Stimulated activated CD8-positive, alpha-beta memory T cell treated with anti-CD3 and anti-CD28 coated beads, Interleukin-4, amount 100 ng/mL, for 1 hour (primary cell): ENCODE results near the gene ZNF672.

ENCODE experiments used
- DNase-seq, 2 donors: peaks; one replicate each; pipeline ENCODE4 v3.0.0-alpha.2; 2020; ENCODE audit warnings: low read depth in 2 of 2, low spot score in 1 of 2

ZNF672 gene

GRCh38 chr1:248831842-248832241 lies 6.2 kb upstream of the ZNF672 start:
- DNase-seq, result no peak

GRCh38 chr1:248834343-248834940 lies 3.6 kb upstream of the ZNF672 start:
- no peak for DNase-seq

- DNase-seq, result no peak
Observed at GRCh38 chr1:248837045-248837780, 811 bp upstream of the ZNF672 start.

GRCh38 chr1:248838357-248839167 lies 538 bp downstream of the ZNF672 start:
- DNase-seq, result peak; percentile 70 to 72

- no peak for DNase-seq
Observed at GRCh38 chr1:248839168-248839555, 1.1 kb downstream of the ZNF672 start.

GRCh38 chr1:248840946-248841345 lies 2.9 kb downstream of the ZNF672 start:
- DNase-seq, result no peak

GRCh38 chr1:248841702-248842395 lies 3.8 kb downstream of the ZNF672 start:
- DNase-seq, result no peak

- no peak for DNase-seq
Observed at GRCh38 chr1:248842781-248843331, 4.8 kb downstream of the ZNF672 start.

- no peak for DNase-seq
Observed at GRCh38 chr1:248843687-248844086, 5.7 kb downstream of the ZNF672 start.

GRCh38 chr1:248844526-248844925 lies 6.5 kb downstream of the ZNF672 start:
- no peak for DNase-seq

- DNase-seq, result no peak
Observed at GRCh38 chr1:248847181-248847955, 9.3 kb downstream of the ZNF672 start.

- DNase-seq, result no peak
Observed at GRCh38 chr1:248847956-248848561, 10.0 kb downstream of the ZNF672 start.

GRCh38 chr1:248848602-248849001 lies 10.6 kb downstream of the ZNF672 start:
- no peak for DNase-seq

- no peak for DNase-seq
Observed at GRCh38 chr1:248849152-248849551, 11.1 kb downstream of the ZNF672 start.

GRCh38 chr1:248849637-248850036 lies 11.6 kb downstream of the ZNF672 start:
- DNase-seq, result no peak

GRCh38 chr1:248850124-248850523 lies 12.1 kb downstream of the ZNF672 start:
- DNase-seq, result no peak

GRCh38 chr1:248850536-248851251 lies 12.7 kb downstream of the ZNF672 start:
- DNase-seq, result no peak

- DNase-seq, result no peak
Observed at GRCh38 chr1:248851390-248851789, 13.4 kb downstream of the ZNF672 start.
